H1 (cell line): ENCODE data around the gene PDE3A. TPM values are rescaled to one million over a fixed set of nuclear protein-coding genes. Genes with fewer than 3 reads are reported as not detected.

Experiments used
- CTCF ChIA-PET: fragments of 300-600 bp; sonication (Branson Sonifier 250); formaldehyde crosslinking; loops from one replicate; lab custom pipeline; 2021; ENCODE audit not compliant: partially characterized antibody; lab: Charles Lee
- POLR2A ChIA-PET: fragments of 300-600 bp; sonication (Branson Sonifier 250); formaldehyde crosslinking; loops from one replicate; lab custom pipeline; 2021; ENCODE audit warnings: inconsistent platforms; ENCODE audit not compliant: partially characterized antibody; lab: Charles Lee
- DNase-seq, 2 experiments: peaks; one replicate each; pipeline versions ENCODE4 v3.0.0 to v3.0.0-alpha.2; 2010 to 2022; ENCODE audit warnings: low spot score in 2 of 2, low read depth in 1 of 2, mixed read lengths in 1 of 2
- FAIRE-seq: peaks from 2 replicates; lab custom pipeline; 2011; peaks lifted over from hg19 to GRCh38; lab: Jason Lieb, UNC
- H2AFZ ChIP-seq: 2 replicates; pipeline ENCODE4 v1.8.1; 2012; ENCODE audit warnings: low read length, inconsistent platforms
- H2AK5ac ChIP-seq: 2 replicates; pipeline ENCODE4 v1.6.1; 2013; ENCODE audit warnings: low read depth, low read length
- H2BK120ac ChIP-seq: replicated peaks from 2 replicates; pipeline ENCODE3; 2013; ENCODE audit warnings: low read depth, low read length, inconsistent platforms
- H2BK12ac ChIP-seq: 2 replicates; pipeline ENCODE4 v1.6.1; 2013; ENCODE audit warnings: low read depth, low read length
- H2BK15ac ChIP-seq: 2 replicates; pipeline ENCODE4 v1.6.1; 2013; ENCODE audit warnings: low read length
- H2BK20ac ChIP-seq: 2 replicates; pipeline ENCODE4 v1.6.1; 2013; ENCODE audit warnings: low read length
- H2BK5ac ChIP-seq: 2 replicates; pipeline ENCODE4 v1.6.1; 2013; ENCODE audit warnings: low read depth, low read length
- H3K14ac ChIP-seq: 2 replicates; pipeline ENCODE4 v1.6.1; 2013; ENCODE audit warnings: inconsistent platforms; ENCODE audit not compliant: insufficient read length
- H3K18ac ChIP-seq: 2 replicates; pipeline ENCODE4 v1.6.1; 2013; ENCODE audit warnings: low read length; ENCODE audit errors: extremely low read depth
- H3K23ac ChIP-seq: 2 replicates; pipeline ENCODE4 v1.6.1; 2013; ENCODE audit warnings: inconsistent platforms; ENCODE audit not compliant: insufficient read length
- H3K23me2 ChIP-seq: 2 replicates; pipeline ENCODE4 v1.6.1; 2013; ENCODE audit warnings: low read depth, low read length
- H3K27ac ChIP-seq: 2 replicates; pipeline ENCODE4 v1.6.1; 2011; ENCODE audit warnings: low read depth, low read length, inconsistent platforms
- H3K27me3 ChIP-seq, 4 experiments: replicated peaks in 1 of 4; 1 replicate in 1 of 4; 2 replicates in 3 of 4; pipeline versions ENCODE4 v1.6.1 to v1.8.1; 2011 to 2013; ENCODE audit warnings: low read length in 3 of 4, mild to moderate bottlenecking in 3 of 4, inconsistent platforms in 2 of 4, mixed read lengths in 2 of 4, moderate library complexity in 1 of 4; ENCODE audit not compliant: control insufficient read depth in 3 of 4, insufficient read depth in 3 of 4; ENCODE audit errors: extremely low read depth in 1 of 4
- H3K36me3 ChIP-seq, 4 experiments: 2 replicates each; pipeline versions ENCODE4 v1.6.1 to v1.8.1; 2011 to 2013; ENCODE audit warnings: mild to moderate bottlenecking in 4 of 4, low read length in 3 of 4, moderate library complexity in 2 of 4, control low read depth in 1 of 4, inconsistent platforms in 1 of 4; ENCODE audit not compliant: insufficient read depth in 4 of 4, control insufficient read depth in 2 of 4
- H3K4ac ChIP-seq: replicated peaks from 2 replicates; pipeline ENCODE3; 2013; ENCODE audit warnings: low read length, low read depth, mixed read lengths, inconsistent platforms; ENCODE audit not compliant: insufficient read length
- H3K4me1 ChIP-seq, 4 experiments: replicated peaks in 1 of 4; 1 replicate in 1 of 4; 2 replicates in 3 of 4; pipeline versions ENCODE4 v1.6.1 to v1.8.1; 2011 to 2013; ENCODE audit warnings: low read length in 3 of 4, inconsistent platforms in 2 of 4, mixed read lengths in 1 of 4; ENCODE audit not compliant: insufficient read depth in 4 of 4, control insufficient read depth in 3 of 4
- H3K4me2 ChIP-seq, 2 experiments: 2 replicates each; pipeline versions ENCODE4 v1.6.1 to v1.8.1; 2011 to 2013; ENCODE audit warnings: low read depth in 2 of 2, low read length in 2 of 2, control low read depth in 1 of 2, inconsistent platforms in 1 of 2, mild to moderate bottlenecking in 1 of 2; ENCODE audit not compliant: insufficient read depth in 1 of 2
- H3K4me3 ChIP-seq, 4 experiments: fragments of 200-600, 300-600 bp in 1 of 4; sonication (generic), shearing (Covaris generic), sonication (Bioruptor Twin) in 1 of 4; 2 replicates each; pipeline versions ENCODE4 v1.5.1 to v1.8.1; 2011 to 2016; ENCODE audit warnings: low read length in 4 of 4, low read depth in 3 of 4, control low read depth in 2 of 4, inconsistent platforms in 2 of 4, mild to moderate bottlenecking in 2 of 4, mixed read lengths in 1 of 4, moderate library complexity in 1 of 4; ENCODE audit not compliant: insufficient read depth in 2 of 4; ENCODE audit errors: extremely low read depth in 1 of 4
- H3K56ac ChIP-seq: replicated peaks from 2 replicates; pipeline ENCODE3; 2013; ENCODE audit warnings: low read depth, mild to moderate bottlenecking, mixed read lengths, low read length, inconsistent platforms; ENCODE audit not compliant: insufficient read length
- H3K79me1 ChIP-seq: 2 replicates; pipeline ENCODE4 v1.6.1; 2013; ENCODE audit warnings: low read depth, low read length, control low read depth
- H3K79me2 ChIP-seq, 2 experiments: 2 replicates each; pipeline versions ENCODE4 v1.6.1 to v1.8.1; 2012 to 2013; ENCODE audit warnings: low read length in 2 of 2, mild to moderate bottlenecking in 2 of 2, inconsistent platforms in 1 of 2; ENCODE audit not compliant: insufficient read depth in 2 of 2, control insufficient read depth in 1 of 2
- H3K9ac ChIP-seq, 4 experiments: replicated peaks in 1 of 4; 1 replicate in 1 of 4; 2 replicates in 3 of 4; pipeline versions ENCODE4 v1.6.1 to v1.8.1; 2011 to 2013; ENCODE audit warnings: low read depth in 3 of 4, low read length in 3 of 4, control low read depth in 2 of 4, mild to moderate bottlenecking in 2 of 4, moderate library complexity in 2 of 4, inconsistent platforms in 1 of 4; ENCODE audit errors: extremely low read depth in 1 of 4
- H3K9me3 ChIP-seq, 2 experiments: 2 replicates each; pipeline versions ENCODE4 v1.6.1 to v1.8.1; 2012 to 2013; ENCODE audit warnings: mild to moderate bottlenecking in 2 of 2, moderate library complexity in 2 of 2, control low read depth in 1 of 2, inconsistent platforms in 1 of 2, low read depth in 1 of 2, low read length in 1 of 2, mixed read lengths in 1 of 2; ENCODE audit not compliant: insufficient read depth in 2 of 2
- H4K20me1 ChIP-seq, 2 experiments: replicated peaks in 1 of 2; 2 replicates each; pipeline versions ENCODE3 to v1.8.1; 2011 to 2013; ENCODE audit warnings: inconsistent platforms in 2 of 2, low read length in 2 of 2, mild to moderate bottlenecking in 1 of 2; ENCODE audit not compliant: insufficient read depth in 2 of 2, control insufficient read depth in 1 of 2
- H4K5ac ChIP-seq: 2 replicates; pipeline ENCODE4 v1.6.1; 2013; ENCODE audit warnings: low read length, low read depth, mixed read lengths, inconsistent platforms; ENCODE audit not compliant: insufficient read length
- H4K8ac ChIP-seq: 2 replicates; pipeline ENCODE4 v1.8.0; 2013; ENCODE audit warnings: mild to moderate bottlenecking, moderate library complexity, low read length, inconsistent platforms; ENCODE audit not compliant: insufficient read depth; ENCODE audit errors: extremely low read depth
- H4K91ac ChIP-seq: replicated peaks from 2 replicates; pipeline ENCODE3; 2013; ENCODE audit warnings: low read length, mixed read lengths, inconsistent platforms; ENCODE audit not compliant: insufficient read length
- EP300 ChIP-seq, 2 experiments: IDR thresholded peaks; 1 replicate in 1 of 2; 2 replicates in 1 of 2; pipeline ENCODE4 v1.6.1; 2011 to 2012; ENCODE audit warnings: low read depth in 2 of 2, low read length in 2 of 2, mild to moderate bottlenecking in 2 of 2, borderline replicate concordance in 1 of 2, inconsistent platforms in 1 of 2, moderate library complexity in 1 of 2
- SIRT6 ChIP-seq: IDR thresholded peaks from one replicate; pipeline ENCODE4 v1.7.1; 2012; ENCODE audit warnings: low read length, inconsistent platforms
- SP2 ChIP-seq: IDR thresholded peaks from 2 replicates; pipeline ENCODE4 v1.6.1; 2012; ENCODE audit warnings: mild to moderate bottlenecking, low read length, inconsistent platforms
- TBP ChIP-seq: IDR thresholded peaks from 2 replicates; pipeline ENCODE4 v1.6.1; 2011; ENCODE audit warnings: low read depth, low read length, improper control_type of control experiment
- WGBS, 2 experiments: shearing (Covaris generic) in 1 of 2; methylation state at CpG; one replicate each; pipeline versions ENCODE4 v1.1.6 to v1.1.7; 2013 to 2015; ENCODE audit warnings: low lambda C conversion rate in 2 of 2, mixed read lengths in 2 of 2, inconsistent platforms in 1 of 2, low coverage in 1 of 2, missing lambda C conversion rate in 1 of 2; ENCODE audit not compliant: insufficient replicate concordance in 2 of 2, insufficient coverage in 1 of 2, insufficient read length in 1 of 2; ENCODE audit errors: extremely low coverage in 1 of 2, missing lambda C conversion rate in 1 of 2; 5-methylcytosine and 5-hydroxymethylcytosine counted together
- polyA plus RNA-seq, 7 experiments: library from polyadenylated mRNA; depleted of rRNA in 3 of 7; stranded (reverse) in 5 of 7; unstranded in 2 of 7; fragments of >200 nt in 5 of 7; fragments of 200-250 nt in 2 of 7; gene quantifications; 1 replicate in 5 of 7; 2 replicates in 1 of 7; 4 replicates in 1 of 7; pipeline versions ENCODE4 v1.2.1 to v1.2.3, GENCODE V29; 2011 to 2013; ENCODE audit warnings: missing spikeins in 2 of 7, mixed read lengths in 2 of 7
- total RNA-seq: library from RNA; stranded (reverse); fragmentation: NEBNext Ultra II Directional; extraction: Animal tissue kit (Norgen Biotek cat#: 25700); gene quantifications from 2 replicates; pipeline ENCODE4 v1.2.1, GENCODE V29; 2021
- TF ChIP-seq, protein P1 (sequence below), 3 experiments: IDR thresholded peaks; 1 replicate in 2 of 3; 2 replicates in 1 of 3; pipeline versions ENCODE4 v1.5.1 to v1.6.1; 2011; ENCODE audit warnings: low read length in 3 of 3, mild to moderate bottlenecking in 3 of 3, inconsistent platforms in 2 of 3, low read depth in 1 of 3, moderate library complexity in 1 of 3; ENCODE audit not compliant: insufficient read depth in 1 of 3; ENCODE audit errors: control extremely low read depth in 1 of 3

The PDE3A gene
- total and polyA plus RNA-seq, 2 of the 8 experiments (the other 6 are each of a cell fraction or from before 2014, with no cell fraction given) = 1.4 to 3.4 TPM

GRCh38 chr12:20577054-20577453 lies 208.7 kb downstream of the PDE3A start:
- WGBS, 2 experiments = 93% methylated on average over 2 of the region's 2 CpGs; no CpG with 5 or more reads in 1 of the 2 experiments

More at GRCh38 chr12:20577054-20577453, 208.7 kb downstream of the PDE3A start:
- H3K56ac ChIP-seq = no peak overlapping the region
- no peak overlapping the region for H2BK120ac ChIP-seq
- no peak overlapping the region for H4K5ac ChIP-seq
- no peak overlapping the region for H3K9ac ChIP-seq
- ChIA-PET CTCF (interaction anchor here (0.6 kb wide), 1 partner anchor 25 kb away, joined by 3 read pairs; no protein-coding TSS in a partner anchor), POLR2A (no interaction called here)
- no peak overlapping the region for H2AFZ ChIP-seq
- no peaks in the 10 kb centered on the region for H3K79me2 ChIP-seq
- H2BK15ac ChIP-seq = no peak overlapping the region
- no peak for DNase-seq
- no peak overlapping the region for H4K91ac ChIP-seq
- H3K4me1 ChIP-seq = no peaks in the 10 kb centered on the region
- no peak overlapping the region for H3K4me2 ChIP-seq
- H3K79me1 ChIP-seq = no peaks in the 10 kb centered on the region
- H4K8ac ChIP-seq = no peak overlapping the region
- no peak overlapping the region for H3K27ac ChIP-seq
- H3K4ac ChIP-seq = no peak overlapping the region
- TF ChIP-seq SIRT6 = no peak
- no peak for TF ChIP-seq EP300 (IDR thresholded peaks at IDR 0.05; ENCODE audit: borderline replicate concordance in 1 of 2, low read depth in 2 of 2, low read length in 2 of 2)
- no peak for TF ChIP-seq TBP
- TF ChIP-seq, protein P1, sequence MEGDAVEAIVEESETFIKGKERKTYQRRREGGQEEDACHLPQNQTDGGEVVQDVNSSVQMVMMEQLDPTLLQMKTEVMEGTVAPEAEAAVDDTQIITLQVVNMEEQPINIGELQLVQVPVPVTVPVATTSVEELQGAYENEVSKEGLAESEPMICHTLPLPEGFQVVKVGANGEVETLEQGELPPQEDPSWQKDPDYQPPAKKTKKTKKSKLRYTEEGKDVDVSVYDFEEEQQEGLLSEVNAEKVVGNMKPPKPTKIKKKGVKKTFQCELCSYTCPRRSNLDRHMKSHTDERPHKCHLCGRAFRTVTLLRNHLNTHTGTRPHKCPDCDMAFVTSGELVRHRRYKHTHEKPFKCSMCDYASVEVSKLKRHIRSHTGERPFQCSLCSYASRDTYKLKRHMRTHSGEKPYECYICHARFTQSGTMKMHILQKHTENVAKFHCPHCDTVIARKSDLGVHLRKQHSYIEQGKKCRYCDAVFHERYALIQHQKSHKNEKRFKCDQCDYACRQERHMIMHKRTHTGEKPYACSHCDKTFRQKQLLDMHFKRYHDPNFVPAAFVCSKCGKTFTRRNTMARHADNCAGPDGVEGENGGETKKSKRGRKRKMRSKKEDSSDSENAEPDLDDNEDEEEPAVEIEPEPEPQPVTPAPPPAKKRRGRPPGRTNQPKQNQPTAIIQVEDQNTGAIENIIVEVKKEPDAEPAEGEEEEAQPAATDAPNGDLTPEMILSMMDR (IDR thresholded peaks at IDR 0.05; ENCODE audit: control extremely low read depth in 1 of 3, insufficient read depth in 1 of 3, low read depth in 1 of 3, low read length in 3 of 3) = no peak
- no peak for TF ChIP-seq SP2
- peaks cover 0 to 1% (median 0%) of the 10 kb centered on the region in 4 experiments; a peak in 1 of 7 replicates for H3K27me3 ChIP-seq
- FAIRE-seq = no peak
- H2BK12ac ChIP-seq = no peak overlapping the region
- no peaks in the 10 kb centered on the region for H4K20me1 ChIP-seq
- peak overlapping the region; percentile 52 for H3K23ac ChIP-seq
- no peaks in the 10 kb centered on the region for H3K9me3 ChIP-seq
- H3K23me2 ChIP-seq = no peaks in the 10 kb centered on the region
- H2BK5ac ChIP-seq = no peak overlapping the region
- no peak overlapping the region; the same call in 1 of the 2 replicates for H2AK5ac ChIP-seq
- H3K4me3 ChIP-seq = no peak overlapping the region
- no peak overlapping the region for H3K18ac ChIP-seq
- no peak overlapping the region for H3K14ac ChIP-seq
- no peak overlapping the region for H2BK20ac ChIP-seq
- no peaks in the 10 kb centered on the region for H3K36me3 ChIP-seq
